ENCODE data around the gene LRCOL1.
A peak's percentile ranks its signal among the peaks of the same experiment; 100 is the strongest.

LRCOL1 gene

GRCh38 chr12:132604668-132605441 lies 5.5 kb downstream of the LRCOL1 start:
- no peak overlapping the region for H3K27ac ChIP-seq
- no peak for TF ChIP-seq CTCF (IDR thresholded peaks at IDR 0.05)
- TF ChIP-seq ZFX (IDR thresholded peaks at IDR 0.05; ENCODE audit: borderline replicate concordance): no peak

GRCh38 chr12:132604151-132604618 lies 6.2 kb downstream of the LRCOL1 start:
- no peak for TF ChIP-seq ZFX (IDR thresholded peaks at IDR 0.05; ENCODE audit: borderline replicate concordance)
- H3K27ac ChIP-seq: no peak overlapping the region

GRCh38 chr12:132603240-132604150 lies 6.9 kb downstream of the LRCOL1 start:
- no peak for TF ChIP-seq CTCF (IDR thresholded peaks at IDR 0.05)
- H3K27ac ChIP-seq: no peak overlapping the region

- no peak overlapping the region for H3K27ac ChIP-seq
- TF ChIP-seq ZFX (IDR thresholded peaks at IDR 0.05; ENCODE audit: borderline replicate concordance) (no peak), CTCF (IDR thresholded peaks at IDR 0.05) (no peak)
Measured at GRCh38 chr12:132602572-132603239, 7.7 kb downstream of the LRCOL1 start.

- no peak for TF ChIP-seq ZFX (IDR thresholded peaks at IDR 0.05; ENCODE audit: borderline replicate concordance)
- TF ChIP-seq CTCF (IDR thresholded peaks at IDR 0.05): no peak
- H3K27ac ChIP-seq: no peak overlapping the region
Measured at GRCh38 chr12:132601171-132601883, 9.1 kb downstream of the LRCOL1 start.

- H3K27ac ChIP-seq: peak overlapping the region; percentile 65; the same call in 1 of the 2 replicates
- TF ChIP-seq CTCF (IDR thresholded peaks at IDR 0.05) (peak; percentile 96), ZFX (IDR thresholded peaks at IDR 0.05; ENCODE audit: borderline replicate concordance) (no peak)
Measured at GRCh38 chr12:132600048-132601032, 10.0 kb downstream of the LRCOL1 start.

- peak overlapping the region; percentile 65; the same call in 1 of the 2 replicates for H3K27ac ChIP-seq
Measured at GRCh38 chr12:132599502-132599901, 10.9 kb downstream of the LRCOL1 start.
